ENCODE data around the gene SMARCA4. TPM values are rescaled to one million over a fixed set of nuclear protein-coding genes. Genes with fewer than 3 reads are reported as not detected.

Gene SMARCA4
- total RNA-seq, 1 donor from 2014 or later = 77.8 TPM

DNA sequence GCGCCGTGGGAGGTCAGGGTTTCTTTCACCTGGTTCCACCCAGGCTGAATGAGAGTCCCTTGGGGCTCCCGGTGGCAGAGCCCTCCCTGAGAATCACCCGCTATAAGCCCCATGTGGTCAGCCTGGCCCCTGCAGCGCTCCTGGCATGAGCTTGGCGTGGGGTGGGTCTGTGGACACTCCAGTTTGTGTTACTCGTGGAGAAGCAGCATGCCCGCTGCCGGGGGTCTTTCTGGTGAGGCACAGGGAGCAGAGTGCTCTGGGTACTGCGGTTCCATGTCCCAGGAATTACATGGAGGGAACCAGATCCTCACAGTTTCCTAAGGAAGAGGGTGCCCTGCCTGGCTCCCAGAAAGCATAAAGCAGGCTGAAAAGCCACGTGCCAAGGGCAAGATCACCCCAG lies 62.2 kb downstream of the SMARCA4 start:
- ATAC-seq (no peak), DNase-seq (ENCODE audit: low spot score) (no peak)
- intact Hi-C loops (cut with DNase I) = loop anchor here (10.0 kb wide), 1 partner anchor 182 kb away; no protein-coding TSS in a partner anchor

DNA sequence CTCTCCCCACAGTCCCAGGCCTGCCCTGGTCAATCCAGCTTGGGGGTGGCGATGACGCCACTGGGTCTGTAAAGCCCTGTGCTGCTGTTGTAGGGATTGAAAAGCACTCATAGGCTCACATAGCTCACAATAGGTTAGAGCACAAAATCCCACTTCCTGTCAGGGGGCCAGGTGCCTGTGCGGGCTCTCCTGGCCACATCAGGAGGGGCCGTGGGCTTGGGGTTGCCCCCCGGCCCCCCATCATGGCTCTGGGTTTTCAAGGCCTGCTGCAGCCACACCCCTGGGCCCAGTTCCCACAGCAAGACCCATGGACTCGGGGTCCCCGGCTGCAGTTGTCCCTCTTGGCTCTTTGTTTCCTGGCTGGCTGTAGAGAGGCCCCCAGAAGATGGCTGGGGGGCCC lies 62.9 kb downstream of the SMARCA4 start:
- intact Hi-C loops (cut with DNase I) = loop anchor here (10.0 kb wide), 1 partner anchor 181 kb away; no protein-coding TSS in a partner anchor
- ATAC-seq (no peak), DNase-seq (ENCODE audit: low spot score) (no peak)

DNA sequence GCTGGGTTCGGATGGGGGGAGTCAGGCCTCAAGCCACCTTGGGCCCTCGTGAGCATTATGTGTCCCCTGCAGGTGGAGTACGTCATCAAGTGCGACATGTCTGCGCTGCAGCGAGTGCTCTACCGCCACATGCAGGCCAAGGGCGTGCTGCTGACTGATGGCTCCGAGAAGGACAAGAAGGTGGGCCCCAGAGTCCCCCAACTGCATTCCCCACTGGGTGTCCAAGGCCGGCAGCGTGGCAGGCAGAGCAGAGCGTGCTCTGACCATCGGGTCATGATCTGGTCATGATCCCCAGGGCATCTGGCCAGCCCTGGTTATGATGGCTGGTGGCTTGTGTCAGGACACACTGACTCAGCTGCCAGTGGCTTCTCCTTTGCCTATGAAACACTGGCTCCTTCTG lies 63.4 kb downstream of the SMARCA4 start:
- intact Hi-C loops (cut with DNase I) = loop anchor here (10.0 kb wide), 1 partner anchor 181 kb away; no protein-coding TSS in a partner anchor
- no peak for DNase-seq (ENCODE audit: low spot score)
- ATAC-seq = no peak

DNA sequence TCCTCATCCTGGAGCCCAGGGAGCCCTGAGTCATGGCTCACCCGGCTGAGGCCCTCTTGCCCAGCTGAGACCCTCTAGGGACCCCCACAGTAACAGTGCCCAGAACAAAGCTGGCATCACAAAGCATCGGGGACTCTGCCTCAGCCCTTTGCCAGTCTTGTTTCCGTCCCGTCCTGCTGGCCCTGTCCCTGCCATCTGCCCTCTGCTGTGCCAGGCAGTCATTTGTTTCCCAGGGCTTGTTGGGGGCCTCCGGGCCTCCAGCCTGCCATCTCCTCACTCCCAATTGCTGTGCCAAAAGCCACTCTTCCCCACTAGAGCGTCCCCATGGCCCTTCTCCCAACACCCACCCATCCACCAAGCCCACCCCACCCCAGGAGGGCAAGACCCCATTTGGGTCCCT lies 64.2 kb downstream of the SMARCA4 start:
- no peak for ATAC-seq
- intact Hi-C loops (cut with DNase I) = loop anchor here (10.0 kb wide), 1 partner anchor 180 kb away; no protein-coding TSS in a partner anchor
- no peak for DNase-seq (ENCODE audit: low spot score)

DNA sequence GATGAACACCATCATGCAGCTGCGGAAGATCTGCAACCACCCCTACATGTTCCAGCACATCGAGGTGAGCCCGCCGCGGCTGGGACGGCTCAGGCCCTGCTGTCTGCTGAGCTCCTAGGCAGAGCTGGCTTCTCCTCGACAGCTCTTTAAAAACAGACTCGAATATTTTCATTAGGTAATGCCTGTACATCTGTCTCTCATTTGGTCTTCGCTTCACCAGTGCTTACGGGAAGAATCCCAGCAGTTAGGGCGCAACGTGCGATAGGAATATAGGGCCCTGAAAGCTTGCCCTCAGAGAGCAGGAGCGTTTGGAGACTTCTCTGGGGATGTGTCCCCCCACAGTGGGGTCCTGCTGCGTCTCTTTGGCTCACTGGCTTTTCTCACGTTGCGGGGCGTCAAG lies 64.6 kb downstream of the SMARCA4 start:
- intact Hi-C loops (cut with DNase I) = loop anchor here (10.0 kb wide), 1 partner anchor 179 kb away; no protein-coding TSS in a partner anchor
- no peak for DNase-seq (ENCODE audit: low spot score)
- no peak for ATAC-seq

DNA sequence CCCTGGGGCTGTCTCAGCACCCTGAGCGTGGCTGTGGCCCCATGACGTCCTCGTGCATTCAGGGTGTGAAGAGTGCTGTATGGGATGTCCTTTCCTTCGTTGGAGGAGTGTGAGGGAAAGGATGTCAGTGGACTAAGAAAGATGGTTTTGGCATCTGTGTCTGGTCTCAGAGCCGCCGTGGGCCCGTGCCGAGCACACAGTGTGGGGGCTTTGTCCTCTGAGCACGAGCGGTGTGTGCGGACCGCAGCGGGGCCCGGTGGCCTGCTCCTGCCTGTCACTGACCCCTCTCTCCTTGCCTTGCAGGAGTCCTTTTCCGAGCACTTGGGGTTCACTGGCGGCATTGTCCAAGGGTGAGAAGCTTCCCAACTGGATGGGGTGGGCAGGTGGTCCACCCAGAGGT lies 65.2 kb downstream of the SMARCA4 start:
- ATAC-seq = no peak
- no peak for DNase-seq (ENCODE audit: low spot score)
- intact Hi-C loops (cut with DNase I) = loop anchor here (10.0 kb wide), 1 partner anchor 179 kb away; no protein-coding TSS in a partner anchor

DNA sequence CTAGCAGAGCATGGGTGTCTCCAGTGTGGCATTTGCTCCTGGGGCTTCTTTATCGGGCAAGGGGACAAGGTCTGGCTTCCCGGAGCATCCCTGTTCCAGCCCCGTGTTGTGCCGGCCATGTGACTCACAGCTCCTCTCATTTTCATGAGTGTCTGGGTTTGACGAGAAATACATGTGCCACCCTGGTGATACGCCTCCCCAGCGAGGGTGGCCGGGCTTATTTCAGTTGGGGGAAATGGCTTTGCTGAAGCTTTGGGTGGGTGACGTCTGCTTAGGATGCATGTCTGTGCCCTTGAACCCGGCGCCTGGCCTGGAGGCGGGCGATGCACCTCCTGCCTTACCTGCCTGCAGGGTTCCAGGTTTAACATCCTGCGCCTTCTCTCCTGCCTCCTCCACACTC lies 66.6 kb downstream of the SMARCA4 start:
- intact Hi-C loops (cut with DNase I) = loop anchor here (10.0 kb wide), 1 partner anchor 177 kb away; no protein-coding TSS in a partner anchor
- DNase-seq (ENCODE audit: low spot score) (no peak), ATAC-seq (no peak)

DNA sequence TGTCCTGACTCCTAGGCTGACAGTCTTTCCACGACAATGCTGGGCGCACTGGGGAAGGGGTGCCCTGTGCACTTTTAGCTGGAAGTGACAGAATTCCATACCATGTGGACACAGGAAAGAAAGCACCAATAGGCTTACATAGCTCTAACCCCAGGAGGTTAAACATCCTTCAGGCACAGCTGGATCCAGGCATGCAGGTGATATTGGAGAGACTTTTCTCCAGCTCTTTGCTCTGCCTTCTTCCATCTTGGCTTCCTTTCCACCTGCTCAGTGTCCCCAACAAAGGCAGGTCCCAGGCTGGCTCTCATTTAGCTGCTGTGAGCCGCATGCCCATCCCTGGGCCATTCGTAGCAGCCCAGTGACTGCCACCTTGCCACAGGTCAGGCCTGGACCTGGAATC lies 67.3 kb downstream of the SMARCA4 start:
- intact Hi-C loops (cut with DNase I) = loop anchor here (10.0 kb wide), 1 partner anchor 177 kb away; no protein-coding TSS in a partner anchor
- DNase-seq (ENCODE audit: low spot score) (no peak), ATAC-seq (no peak)

DNA sequence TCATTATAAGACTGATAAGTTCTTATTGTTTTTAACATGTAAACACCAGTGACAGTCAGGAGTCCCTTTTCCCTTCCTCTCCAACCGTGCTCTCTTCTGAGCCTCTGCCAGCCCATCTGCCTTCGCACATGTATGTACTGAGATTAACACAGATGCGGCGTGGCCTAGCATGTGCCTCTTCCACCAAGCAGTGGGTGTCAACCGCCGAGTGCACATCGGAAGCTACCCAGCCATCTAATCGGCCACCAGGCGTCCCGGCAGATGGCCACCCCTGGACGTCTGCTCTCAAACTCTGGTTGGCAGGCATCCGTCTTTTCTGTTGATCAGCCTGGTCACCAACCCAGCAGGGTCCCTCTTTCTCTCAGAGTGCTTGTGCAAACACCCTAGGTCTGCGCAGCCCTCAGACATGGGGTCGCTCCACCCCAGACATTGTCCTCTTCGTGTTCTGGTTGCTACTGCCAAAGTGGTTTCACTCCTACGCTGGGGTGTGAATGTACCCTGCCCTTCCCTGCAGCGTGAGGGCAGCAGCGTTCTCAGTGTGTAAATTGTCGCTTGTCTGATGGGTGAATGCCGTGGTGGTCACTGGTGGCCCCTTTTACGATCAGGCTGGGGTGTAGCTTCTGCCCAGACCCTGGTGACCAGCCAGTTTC lies 70.7 kb downstream of the SMARCA4 start:
- DNase-seq (ENCODE audit: low spot score) = no peak
- intact Hi-C loops (cut with DNase I) = no loop called here
- ATAC-seq = no peak

DNA sequence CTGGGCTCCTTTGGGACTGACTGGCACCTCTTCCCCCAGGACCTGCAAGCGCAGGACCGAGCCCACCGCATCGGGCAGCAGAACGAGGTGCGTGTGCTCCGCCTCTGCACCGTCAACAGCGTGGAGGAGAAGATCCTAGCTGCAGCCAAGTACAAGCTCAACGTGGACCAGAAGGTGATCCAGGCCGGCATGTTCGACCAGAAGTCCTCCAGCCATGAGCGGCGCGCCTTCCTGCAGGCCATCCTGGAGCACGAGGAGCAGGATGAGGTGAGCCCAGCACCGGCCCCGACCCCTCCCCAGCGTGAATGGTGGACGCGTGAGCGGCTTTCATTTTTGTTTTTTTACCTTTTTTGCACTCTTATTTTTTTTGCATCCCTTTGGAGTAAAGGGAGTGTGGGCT lies 72.4 kb downstream of the SMARCA4 start:
- ATAC-seq = no peak
- intact Hi-C loops (cut with DNase I) = no loop called here
- no peak for DNase-seq (ENCODE audit: low spot score)

DNA sequence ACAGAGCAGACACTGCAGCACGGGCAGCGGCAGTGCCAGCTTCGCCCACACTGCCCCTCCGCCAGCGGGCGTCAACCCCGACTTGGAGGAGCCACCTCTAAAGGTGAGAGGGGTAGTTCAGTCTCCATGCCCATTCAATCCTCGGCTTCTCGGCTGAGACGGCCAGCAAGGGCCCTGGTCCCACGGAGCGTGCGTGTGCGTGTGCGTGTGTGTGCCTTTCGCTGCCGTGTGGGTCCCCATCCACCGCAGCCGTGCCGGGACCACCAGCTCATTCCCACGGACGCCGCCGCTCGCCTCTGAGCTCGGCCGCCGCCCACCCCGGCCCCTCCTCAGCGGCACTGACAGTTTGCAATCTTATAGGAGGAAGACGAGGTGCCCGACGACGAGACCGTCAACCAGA lies 72.9 kb downstream of the SMARCA4 start:
- intact Hi-C loops (cut with DNase I) = no loop called here
- ATAC-seq = no peak
- no peak for DNase-seq (ENCODE audit: low spot score)

DNA sequence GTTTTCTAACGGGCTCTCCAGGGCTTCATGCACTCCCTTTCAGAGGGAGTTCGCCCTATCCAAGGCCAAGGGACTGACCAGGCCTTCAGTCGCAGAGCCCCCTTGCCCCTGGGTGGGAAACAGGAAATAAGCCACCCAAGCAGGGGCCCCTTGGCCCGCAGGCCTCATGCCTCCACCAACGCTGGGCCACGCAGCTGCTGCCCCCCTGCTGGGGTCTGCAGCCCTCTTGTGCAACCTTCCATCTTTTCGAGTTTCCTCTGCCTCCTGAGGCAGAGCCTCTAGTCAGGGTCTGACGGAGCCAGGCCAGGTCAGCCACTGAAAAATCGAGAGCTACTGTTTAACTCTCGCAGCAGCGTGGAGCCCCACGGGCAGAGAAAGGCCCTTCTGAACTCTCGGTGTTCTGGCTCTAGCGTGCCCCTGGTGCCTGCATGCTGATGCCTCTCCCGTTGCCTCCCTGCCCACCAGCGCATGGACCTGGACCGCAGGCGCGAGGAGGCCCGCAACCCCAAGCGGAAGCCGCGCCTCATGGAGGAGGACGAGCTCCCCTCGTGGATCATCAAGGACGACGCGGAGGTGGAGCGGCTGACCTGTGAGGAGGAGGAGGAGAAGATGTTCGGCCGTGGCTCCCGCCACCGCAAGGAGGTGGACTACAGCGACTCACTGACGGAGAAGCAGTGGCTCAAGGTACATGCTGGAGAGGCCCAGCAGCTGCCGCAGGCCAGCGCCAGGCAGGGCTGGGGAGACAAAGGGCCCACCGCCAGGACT lies 73.8 kb downstream of the SMARCA4 start:
- DNase-seq (ENCODE audit: low spot score) (no peak), ATAC-seq (no peak)
- intact Hi-C loops (cut with DNase I) = loop anchor here (5.0 kb wide), 1 partner anchor 83 kb away; no protein-coding TSS in a partner anchor

DNA sequence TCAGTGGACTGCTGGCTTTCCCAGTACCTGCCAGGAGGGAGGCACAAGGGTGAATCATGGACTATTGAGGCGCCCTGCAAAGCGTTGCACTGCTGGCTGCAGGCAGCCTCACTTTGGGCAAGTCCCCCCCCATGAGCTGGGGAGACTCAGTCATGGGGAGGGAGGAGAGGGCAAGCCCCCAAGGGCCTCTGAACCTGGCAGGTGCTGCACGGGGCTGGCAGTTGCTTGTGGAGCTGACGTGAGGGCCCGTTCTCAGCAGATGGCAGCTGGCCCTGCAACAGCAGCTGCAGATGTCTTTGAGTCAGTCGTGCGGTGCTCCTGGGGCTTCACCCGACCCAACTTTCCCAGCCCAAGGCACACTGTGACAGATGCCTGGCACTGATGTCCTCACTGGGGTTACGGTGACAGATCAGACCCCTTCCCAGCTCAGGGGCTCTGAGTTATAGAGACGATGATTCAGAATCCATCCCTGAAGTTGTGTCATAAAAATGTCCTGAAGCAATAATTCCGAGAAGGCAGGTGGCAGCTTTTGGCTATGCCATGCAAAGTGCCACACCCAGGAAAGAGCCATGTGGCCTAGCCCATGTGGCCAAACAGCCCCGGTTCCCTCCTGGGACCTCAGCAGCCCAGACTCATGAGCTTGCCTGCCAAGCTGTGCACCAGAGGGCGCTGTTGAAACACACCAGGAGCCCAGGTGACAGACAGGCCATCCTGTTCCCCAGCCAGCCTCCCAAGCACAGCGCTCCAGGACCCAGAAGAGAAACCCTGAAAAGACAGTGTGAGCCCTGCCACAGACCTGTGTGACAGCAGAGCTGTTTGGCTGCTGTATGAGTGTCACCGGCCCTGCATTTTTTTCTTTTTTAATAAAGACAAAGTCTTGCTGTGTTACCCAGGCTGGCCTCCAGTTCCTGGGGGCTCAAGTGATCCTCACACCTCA lies 74.9 kb downstream of the SMARCA4 start:
- DNase-seq (ENCODE audit: low spot score) (peak; percentile 95), ATAC-seq (peak; percentile 95)
- intact Hi-C loops (cut with DNase I) = loop anchor here (5.0 kb wide), 1 partner anchor 82 kb away; no protein-coding TSS in a partner anchor

DNA sequence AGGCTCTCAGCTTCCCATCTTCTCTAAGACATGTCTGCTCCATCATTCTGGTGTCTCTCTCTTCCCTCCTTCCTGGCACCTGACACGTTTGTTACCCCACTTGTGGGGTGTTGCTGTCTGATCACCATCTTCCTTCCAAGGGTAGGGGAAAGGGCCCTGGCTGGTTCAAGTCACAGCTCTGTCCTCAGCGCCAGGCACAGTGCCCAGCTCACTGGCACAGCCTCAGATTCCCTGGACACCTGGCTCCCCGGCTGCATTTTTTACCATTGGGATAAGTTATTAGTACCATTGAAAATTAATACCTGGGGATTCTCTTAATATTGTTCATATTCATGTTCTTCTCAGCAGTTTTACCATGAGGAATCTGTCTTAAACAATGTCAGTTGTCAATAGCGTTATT lies 77.7 kb downstream of the SMARCA4 start:
- intact Hi-C loops (cut with DNase I) = loop anchor here (5.0 kb wide), 1 partner anchor 79 kb away; no protein-coding TSS in a partner anchor
- no peak for ATAC-seq
- no peak for DNase-seq (ENCODE audit: low spot score)

DNA sequence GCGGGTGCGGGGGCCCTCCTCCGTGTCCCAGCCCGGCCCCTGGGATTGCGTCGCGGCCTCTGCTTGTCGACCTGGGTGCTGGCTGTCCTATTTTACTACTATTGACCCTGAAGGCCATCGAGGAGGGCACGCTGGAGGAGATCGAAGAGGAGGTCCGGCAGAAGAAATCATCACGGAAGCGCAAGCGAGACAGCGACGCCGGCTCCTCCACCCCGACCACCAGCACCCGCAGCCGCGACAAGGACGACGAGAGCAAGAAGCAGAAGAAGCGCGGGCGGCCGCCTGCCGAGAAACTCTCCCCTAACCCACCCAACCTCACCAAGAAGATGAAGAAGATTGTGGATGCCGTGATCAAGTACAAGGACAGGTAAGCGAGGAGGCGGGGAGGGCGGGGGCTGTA lies 80.4 kb downstream of the SMARCA4 start:
- intact Hi-C loops (cut with DNase I) = no loop called here
- ATAC-seq (no peak), DNase-seq (ENCODE audit: low spot score) (no peak)

DNA sequence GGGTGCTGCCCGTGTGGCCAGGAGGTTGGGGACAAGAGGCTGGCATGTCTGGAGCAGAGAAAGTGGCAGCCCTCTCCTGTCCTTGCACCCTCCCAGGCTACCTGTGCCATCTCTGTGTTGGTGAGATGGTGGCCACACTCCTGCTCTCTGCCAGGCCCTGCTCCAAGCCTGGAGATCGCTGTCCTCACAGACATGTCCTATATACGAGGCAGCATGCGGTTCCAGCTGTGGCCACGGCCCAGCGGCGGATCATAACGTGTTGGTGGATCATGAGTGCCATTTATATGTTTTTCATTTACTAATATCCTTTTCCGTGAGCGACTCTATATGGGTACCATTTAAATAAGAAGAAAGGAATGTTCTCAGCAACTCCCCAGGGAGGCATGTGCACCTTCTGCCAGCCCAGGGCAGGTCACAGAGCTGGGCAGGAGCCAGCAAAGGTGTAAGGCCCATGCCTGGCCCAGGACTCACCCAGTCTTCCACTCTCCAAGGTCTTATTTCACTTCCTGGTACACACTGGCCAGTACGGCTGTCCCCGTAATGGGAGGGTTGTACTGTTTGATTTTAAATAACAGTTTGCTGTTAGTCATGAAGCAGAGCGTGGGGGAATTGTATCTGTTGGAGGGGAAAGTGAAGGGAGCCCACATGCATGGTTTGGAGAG lies 81.3 kb downstream of the SMARCA4 start:
- intact Hi-C loops (cut with DNase I) = no loop called here
- DNase-seq (ENCODE audit: low spot score) (no peak), ATAC-seq (no peak)

DNA sequence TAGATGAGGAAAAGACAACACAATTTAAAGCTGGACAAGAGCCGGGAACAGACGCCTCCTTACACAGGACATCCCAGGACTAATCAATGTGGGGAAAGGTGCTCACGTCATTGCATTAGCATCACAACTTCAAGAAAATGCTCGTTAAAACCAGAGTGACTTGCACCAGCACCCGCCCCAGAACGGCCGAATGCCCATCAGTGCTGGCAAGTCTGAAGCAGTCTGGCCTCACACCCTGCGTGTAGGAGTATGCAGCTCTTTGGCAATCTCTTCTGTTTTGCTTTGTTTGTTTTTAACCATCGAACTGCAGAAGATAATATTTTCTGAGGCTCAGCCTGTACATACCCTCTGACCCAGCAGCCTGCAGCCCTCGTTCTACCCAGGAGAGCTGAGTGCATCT lies 83.6 kb downstream of the SMARCA4 start:
- DNase-seq (ENCODE audit: low spot score) (no peak), ATAC-seq (no peak)
- intact Hi-C loops (cut with DNase I) = no loop called here

DNA sequence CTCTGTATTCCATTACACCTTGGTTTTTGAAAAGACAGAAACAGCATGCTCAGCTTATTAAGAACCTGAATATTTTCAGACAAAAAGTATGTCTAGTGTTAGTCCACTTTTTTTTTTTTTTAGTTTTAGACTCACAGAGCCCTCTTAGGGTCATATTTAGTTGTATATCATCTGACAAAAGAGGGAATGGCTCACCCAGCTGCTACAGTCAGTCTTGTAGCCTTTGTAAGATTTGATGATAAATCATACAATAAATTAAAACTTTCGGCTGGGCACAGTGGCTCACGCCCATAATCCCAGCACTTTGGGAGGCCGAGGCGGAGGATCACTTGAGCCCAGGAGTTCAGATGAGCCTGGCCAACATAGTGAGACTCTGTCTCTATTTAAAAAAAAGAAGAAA lies 84.7 kb downstream of the SMARCA4 start:
- DNase-seq (ENCODE audit: low spot score) = no peak
- intact Hi-C loops (cut with DNase I) = no loop called here
- ATAC-seq = no peak

Measured in sciatic nerve (tissue), 2 donors.